WTC11 (cell line): Measurements from ENCODE around the gene APOBEC4. TPM values are rescaled to one million over a fixed set of nuclear protein-coding genes. Genes with fewer than 3 reads are reported as not detected.

Source experiments
- ATAC-seq: fragments of 200-7000 bp; cut with Tn5 transposase; 2 replicates; pipeline ENCODE4 v1.10.0; 2021; ENCODE audit warnings: mild to moderate bottlenecking, moderate library complexity
- CTCF ChIA-PET: fragments of 300-600 bp; sonication (Branson Sonifier 250); formaldehyde crosslinking; loops from one replicate; lab custom pipeline; 2021; ENCODE audit warnings: antibody characterized with exemption; lab: Charles Lee
- POLR2A ChIA-PET: fragments of 350-600 bp; sonication (Branson Sonifier 250); formaldehyde crosslinking; loops from one replicate; lab custom pipeline; 2021; ENCODE audit warnings: antibody characterized with exemption; lab: Charles Lee
- DNase-seq: peaks from one replicate; pipeline ENCODE4 v3.0.0; 2021; ENCODE audit warnings: low spot score
- H3K27ac Mint-ChIP-seq: 2 replicates; pipeline ENCODE4 v1.8.0; 2021; ENCODE audit warnings: mixed read lengths
- H3K27me3 Mint-ChIP-seq: 2 replicates; pipeline ENCODE4 v1.8.0; 2021; ENCODE audit warnings: low read depth, mild to moderate bottlenecking, moderate library complexity, mixed read lengths
- H3K36me3 Mint-ChIP-seq: 2 replicates; pipeline ENCODE4 v1.8.0; 2021; ENCODE audit warnings: mixed read lengths
- H3K4me1 Mint-ChIP-seq: 2 replicates; pipeline ENCODE4 v1.8.0; 2022; ENCODE audit warnings: mixed read lengths
- H3K4me3 Mint-ChIP-seq: 2 replicates; pipeline ENCODE4 v1.8.0; 2021; ENCODE audit warnings: mild to moderate bottlenecking, moderate library complexity, mixed read lengths
- H3K9me3 Mint-ChIP-seq: 2 replicates; pipeline ENCODE4 v1.8.0; 2021; ENCODE audit warnings: mixed read lengths
- ATF3 ChIP-seq: sonication (generic); formaldehyde crosslinking; conservative IDR thresholded peaks from 2 replicates; pipeline ENCODE4 v1.8.1; 2022; ENCODE audit warnings: mild to moderate bottlenecking, missing genetic modification reagents
- ETV6 ChIP-seq: sonication (generic); formaldehyde crosslinking; IDR thresholded peaks from 2 replicates; pipeline ENCODE4 v1.8.1; 2022; ENCODE audit warnings: mild to moderate bottlenecking, missing genetic modification reagents
- FOXJ3 ChIP-seq: sonication (generic); formaldehyde crosslinking; IDR thresholded peaks from 2 replicates; pipeline ENCODE4 v1.9.0; 2021; ENCODE audit warnings: missing genetic modification reagents, mild to moderate bottlenecking, borderline replicate concordance
- IRF1 ChIP-seq: sonication (generic); formaldehyde crosslinking; IDR thresholded peaks from 2 replicates; pipeline ENCODE4 v1.8.0; 2023; ENCODE audit warnings: missing genetic modification reagents
- MLX ChIP-seq: sonication (generic); formaldehyde crosslinking; IDR thresholded peaks from 2 replicates; pipeline ENCODE4 v1.8.1; 2023; ENCODE audit warnings: mild to moderate bottlenecking, missing genetic modification reagents, moderate library complexity
- OVOL2 ChIP-seq: fragments of 250-450 bp; sonication (Bioruptor Pico); IDR thresholded peaks from 2 replicates; pipeline ENCODE4 v1.9.0; 2021; ENCODE audit warnings: mild to moderate bottlenecking, borderline replicate concordance
- PREB ChIP-seq: sonication (generic); formaldehyde crosslinking; IDR thresholded peaks from 2 replicates; pipeline ENCODE4 v1.8.1; 2022; ENCODE audit warnings: mild to moderate bottlenecking, missing genetic modification reagents, moderate library complexity, borderline replicate concordance
- RORB ChIP-seq: fragments of 250-450 bp; sonication (Bioruptor Pico); IDR thresholded peaks from 2 replicates; pipeline ENCODE4 v1.9.0; 2021; ENCODE audit warnings: mild to moderate bottlenecking
- STAT6 ChIP-seq: sonication (generic); formaldehyde crosslinking; conservative IDR thresholded peaks from 2 replicates; pipeline ENCODE4 v1.8.1; 2023; ENCODE audit warnings: mild to moderate bottlenecking, low read depth, missing genetic modification reagents, moderate library complexity
- TEAD4 ChIP-seq: sonication (generic); formaldehyde crosslinking; IDR thresholded peaks from 2 replicates; pipeline ENCODE4 v1.8.0; 2022; ENCODE audit warnings: mild to moderate bottlenecking, missing genetic modification reagents
- USF1 ChIP-seq: sonication (generic); formaldehyde crosslinking; IDR thresholded peaks from 2 replicates; pipeline ENCODE4 v1.8.0; 2022; ENCODE audit warnings: mild to moderate bottlenecking, missing genetic modification reagents
- USF2 ChIP-seq: sonication (generic); formaldehyde crosslinking; IDR thresholded peaks from 2 replicates; pipeline ENCODE4 v1.8.1; 2023; ENCODE audit warnings: mild to moderate bottlenecking, missing genetic modification reagents, moderate library complexity
- ZNF396 ChIP-seq: fragments of 250-450 bp; sonication (Bioruptor Pico); IDR thresholded peaks from 2 replicates; pipeline ENCODE4 v1.8.0; 2021; ENCODE audit warnings: mild to moderate bottlenecking, moderate library complexity, borderline replicate concordance
- ZSCAN18 ChIP-seq: fragments of 250-450 bp; sonication (Bioruptor Pico); IDR thresholded peaks from 2 replicates; pipeline ENCODE4 v2.1.2; 2022; ENCODE audit warnings: mild to moderate bottlenecking, moderate library complexity
- total RNA-seq: library from RNA; stranded (reverse); gene quantifications from 3 replicates; pipeline ENCODE4 v1.2.3, GENCODE V29; 2021

The APOBEC4 gene
- total RNA-seq, 1 experiment from 2014 or later = not detected

- TF ChIP-seq USF2 (CRISPR knock-in tag) (no peak), MLX (no peak), ZSCAN18 (no peak), ATF3 (CRISPR knock-in tag) (no peak), OVOL2 (CRISPR knock-in tag) (no peak), USF1 (CRISPR knock-in tag) (no peak), ETV6 (CRISPR knock-in tag) (no peak), RORB (CRISPR knock-in tag) (no peak)
Measured at GRCh38 chr1:183632964-183633363, 20.2 kb downstream of the APOBEC4 start (continued).

GRCh38 chr1:183632114-183632513 is 21.0 kb downstream of the APOBEC4 start:
- no peak for TF ChIP-seq STAT6 (CRISPR knock-in tag)
- TF ChIP-seq MLX = no peak
- no peak for TF ChIP-seq FOXJ3 (CRISPR knock-in tag)
- TF ChIP-seq ZNF396 = no peak
- TF ChIP-seq IRF1 (CRISPR knock-in tag) = no peak
- TF ChIP-seq TEAD4 (CRISPR knock-in tag) = no peak
- TF ChIP-seq PREB = no peak
- TF ChIP-seq, all 79 proteins: peak for 0
- CTCF ChIA-PET = interaction anchor here (3.3 kb wide), 1 partner anchor 53 kb away, joined by 13 read pairs; no protein-coding TSS in a partner anchor
- DNase-seq (no peak), ATAC-seq (no peak)
- Mint-ChIP-seq H3K27me3 (peaks cover 13% of the 10 kb centered on the region), H3K4me3 (peak overlapping the region; percentile 9; the same call in 1 of the 2 replicates), H3K9me3 (peaks cover 6% of the 10 kb centered on the region), H3K4me1 (peaks cover 36% of the 10 kb centered on the region), H3K27ac (no peak overlapping the region), H3K36me3 (peaks cover 27% of the 10 kb centered on the region)
- POLR2A ChIA-PET = no interaction called here
